K562 treated with DMSO at 1 percent for 4 hours (cell line): ENCODE data around the gene CASP8. TPM values are rescaled to one million over a fixed set of nuclear protein-coding genes. Genes with fewer than 3 reads are reported as not detected.

Experiments used
- total RNA-seq: library from RNA; unstranded; fragments of 300-600 nt; gene quantifications from 2 replicates; pipeline ENCODE4 v1.2.3, GENCODE V29; 2022; ENCODE audit not compliant: insufficient read depth

Gene CASP8
- total RNA-seq: 14.6 and 21.3 TPM in 2 replicates

GRCh38 chr2:201260302-201260800, at the start of gene CASP8:
Gene CASP8 (plus strand): TSS chr2:201260536. CDS start chr2:201266487, 5,951 bp downstream.

Other genes starting within 250 kb of the CASP8 start
- 2.9 TPM in 2 replicates for gene HYCC2, start 188.9 kb upstream of the CASP8 start, total RNA-seq
- 43.6 and 45.8 TPM in 2 replicates for gene NDUFB3, start 188.5 kb upstream of the CASP8 start, total RNA-seq
- 19.2 and 28.7 TPM in 2 replicates for gene CFLAR, start 144.4 kb upstream of the CASP8 start, total RNA-seq
- gene CASP10, start 77.4 kb upstream of the CASP8 start, total RNA-seq: 4.4 and 5.5 TPM in 2 replicates
- gene FLACC1, start 96.8 kb downstream of the CASP8 start, total RNA-seq: 0.69 and 3.6 TPM in 2 replicates
- 8.8 and 11.0 TPM in 2 replicates for gene TRAK2, start 190.9 kb downstream of the CASP8 start, total RNA-seq
- gene STRADB, start 191.2 kb downstream of the CASP8 start, total RNA-seq: 8.9 and 10.4 TPM in 2 replicates